ENCODE results near the gene SATL1. TPM values are rescaled to one million over a fixed set of nuclear protein-coding genes. Genes with fewer than 3 reads are reported as not detected.

SATL1 gene
- total RNA-seq, 2 donors from 2014 or later, result not detected

GRCh38 chrX:85052636-85053343 lies 190.8 kb downstream of the SATL1 start:
- peak; percentile 78 for ATAC-seq (replicated peaks)
- Mint-ChIP-seq H3K9me3 (no peaks in the 10 kb centered on the region), H3K27me3 (no peaks in the 10 kb centered on the region), H3K27ac (peak overlapping the region; percentile 19), H3K4me3 (no peak overlapping the region), H3K4me1 (no peaks in the 10 kb centered on the region), H3K36me3 (ENCODE audit: low read depth) (peaks cover 6% of the 10 kb centered on the region)

GRCh38 chrX:85052205-85052604 lies 191.4 kb downstream of the SATL1 start:
- H3K9me3 Mint-ChIP-seq, result no peaks in the 10 kb centered on the region
- peaks cover 6% of the 10 kb centered on the region for H3K36me3 Mint-ChIP-seq (ENCODE audit: low read depth)
- no peaks in the 10 kb centered on the region for H3K27me3 Mint-ChIP-seq
- no peak overlapping the region for H3K4me3 Mint-ChIP-seq
- H3K27ac Mint-ChIP-seq, result no peak overlapping the region
- peak; percentile 56 for ATAC-seq (replicated peaks)
- no peaks in the 10 kb centered on the region for H3K4me1 Mint-ChIP-seq

GRCh38 chrX:85051627-85052026 lies 192.0 kb downstream of the SATL1 start:
- no peaks in the 10 kb centered on the region for H3K9me3 Mint-ChIP-seq
- no peak for ATAC-seq (replicated peaks)
- H3K4me1 Mint-ChIP-seq, result no peaks in the 10 kb centered on the region
- peaks cover 1% of the 10 kb centered on the region for H3K36me3 Mint-ChIP-seq (ENCODE audit: low read depth)
- no peaks in the 10 kb centered on the region for H3K27me3 Mint-ChIP-seq
- H3K4me3 Mint-ChIP-seq, result no peak overlapping the region
- no peak overlapping the region for H3K27ac Mint-ChIP-seq

Other genes with a start within 250 kb of the SATL1 start
- 10 to 100 TPM; 14.8 to 18.2 TPM for gene APOOL, start 239.9 kb downstream of the SATL1 start, total RNA-seq
- under 1 TPM; 0.16 to 0.32 TPM for gene ZNF711, start 212 bp upstream of the SATL1 start, total RNA-seq
- gene POF1B, start 135.9 kb upstream of the SATL1 start, total RNA-seq, result under 1 TPM; 0.24 to 0.61 TPM

All from activated T-helper 17 cell treated with anti-CD3 and anti-CD28 coated beads, Interleukin-2, amount 50 U/mL, for 72 hours (primary cell).